ENCODE data around the gene TFPI2. TPM values are rescaled to one million over a fixed set of nuclear protein-coding genes. Genes with fewer than 3 reads are reported as not detected.

TFPI2 gene
- total RNA-seq, 1 experiment from 2014 or later: 53.1 TPM

DNA sequence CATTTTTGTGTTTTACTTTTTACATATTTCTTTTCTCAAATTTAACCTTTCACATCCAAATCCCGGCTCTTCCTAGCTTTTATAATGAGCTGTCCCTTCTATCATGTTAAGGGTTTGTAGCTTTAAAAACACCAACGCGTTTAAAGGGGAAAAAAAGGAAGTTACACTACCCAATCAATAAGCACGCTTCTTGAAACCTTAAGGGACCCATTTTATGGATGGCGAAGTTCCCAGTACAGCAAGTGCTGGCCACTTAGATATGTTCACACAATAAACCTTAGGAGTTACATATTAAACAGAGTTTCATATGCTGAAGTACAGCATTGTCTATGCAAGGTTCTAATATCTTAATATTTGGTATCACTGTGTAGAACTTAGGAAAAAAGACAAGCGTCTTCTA lies 32.7 kb upstream of the TFPI2 start:
- CTCF ChIA-PET: no interaction called here
- H2AFZ ChIP-seq (ENCODE audit: low read length): peak overlapping the region; percentile 25; the same call in 1 of the 2 replicates
- H3K9me3 ChIP-seq (ENCODE audit: low read length): no peaks in the 10 kb centered on the region
- peak overlapping the region; percentile 73; the same call in 1 of the 2 replicates for H3K9ac ChIP-seq (ENCODE audit: low read length)
- H3K4me1 ChIP-seq (ENCODE audit: insufficient read depth, low read length): no peaks in the 10 kb centered on the region
- H4K20me1 ChIP-seq (ENCODE audit: low read length): no peaks in the 10 kb centered on the region
- no peaks in the 10 kb centered on the region for H3K27me3 ChIP-seq (ENCODE audit: low read length)
- H3F3A ChIP-seq (ENCODE audit: low read length, unreplicated experiment): no peaks in the 10 kb centered on the region
- no TSS peak for BruUV-seq (replicated peaks)
- no peak for DNase-seq
- H3K4me3 ChIP-seq (ENCODE audit: low read length): peak overlapping the region; percentile 73
- H3K79me2 ChIP-seq (ENCODE audit: low read length): 0 out of 2 replicates have a peak, but pooled peaks cover 6% of the 10 kb centered on the region
- intact Hi-C loops (cut with micrococcal nuclease): loop anchor here (2.0 to 5.0 kb wide), 2 partner anchors 32 to 34 kb away; partner anchors contain the start of gene TFPI2
- TF ChIP-seq EZH2 (IDR thresholded peaks at IDR 0.05; ENCODE audit: low read length, unreplicated experiment) (no peak), EZH2phosphoT487 (IDR thresholded peaks at IDR 0.05; ENCODE audit: borderline replicate concordance, low read length) (no peak)
- TF ChIP-seq, protein P1, sequence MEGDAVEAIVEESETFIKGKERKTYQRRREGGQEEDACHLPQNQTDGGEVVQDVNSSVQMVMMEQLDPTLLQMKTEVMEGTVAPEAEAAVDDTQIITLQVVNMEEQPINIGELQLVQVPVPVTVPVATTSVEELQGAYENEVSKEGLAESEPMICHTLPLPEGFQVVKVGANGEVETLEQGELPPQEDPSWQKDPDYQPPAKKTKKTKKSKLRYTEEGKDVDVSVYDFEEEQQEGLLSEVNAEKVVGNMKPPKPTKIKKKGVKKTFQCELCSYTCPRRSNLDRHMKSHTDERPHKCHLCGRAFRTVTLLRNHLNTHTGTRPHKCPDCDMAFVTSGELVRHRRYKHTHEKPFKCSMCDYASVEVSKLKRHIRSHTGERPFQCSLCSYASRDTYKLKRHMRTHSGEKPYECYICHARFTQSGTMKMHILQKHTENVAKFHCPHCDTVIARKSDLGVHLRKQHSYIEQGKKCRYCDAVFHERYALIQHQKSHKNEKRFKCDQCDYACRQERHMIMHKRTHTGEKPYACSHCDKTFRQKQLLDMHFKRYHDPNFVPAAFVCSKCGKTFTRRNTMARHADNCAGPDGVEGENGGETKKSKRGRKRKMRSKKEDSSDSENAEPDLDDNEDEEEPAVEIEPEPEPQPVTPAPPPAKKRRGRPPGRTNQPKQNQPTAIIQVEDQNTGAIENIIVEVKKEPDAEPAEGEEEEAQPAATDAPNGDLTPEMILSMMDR (conservative IDR thresholded peaks at IDR 0.05; ENCODE audit: low read depth, low read length): no peak
- no peak overlapping the region for H3K27ac ChIP-seq (ENCODE audit: low read length)
- no peak for ATAC-seq
- POLR2A ChIA-PET (ENCODE audit: unreplicated experiment): no interaction called here
- H3K36me3 ChIP-seq (ENCODE audit: low read depth, low read length): no peaks in the 10 kb centered on the region
- no peaks in the 10 kb centered on the region for H3K9me2 ChIP-seq (replicated peaks; ENCODE audit: low read length)
- H3K4me2 ChIP-seq (ENCODE audit: low read length): peak overlapping the region; percentile 83

DNA sequence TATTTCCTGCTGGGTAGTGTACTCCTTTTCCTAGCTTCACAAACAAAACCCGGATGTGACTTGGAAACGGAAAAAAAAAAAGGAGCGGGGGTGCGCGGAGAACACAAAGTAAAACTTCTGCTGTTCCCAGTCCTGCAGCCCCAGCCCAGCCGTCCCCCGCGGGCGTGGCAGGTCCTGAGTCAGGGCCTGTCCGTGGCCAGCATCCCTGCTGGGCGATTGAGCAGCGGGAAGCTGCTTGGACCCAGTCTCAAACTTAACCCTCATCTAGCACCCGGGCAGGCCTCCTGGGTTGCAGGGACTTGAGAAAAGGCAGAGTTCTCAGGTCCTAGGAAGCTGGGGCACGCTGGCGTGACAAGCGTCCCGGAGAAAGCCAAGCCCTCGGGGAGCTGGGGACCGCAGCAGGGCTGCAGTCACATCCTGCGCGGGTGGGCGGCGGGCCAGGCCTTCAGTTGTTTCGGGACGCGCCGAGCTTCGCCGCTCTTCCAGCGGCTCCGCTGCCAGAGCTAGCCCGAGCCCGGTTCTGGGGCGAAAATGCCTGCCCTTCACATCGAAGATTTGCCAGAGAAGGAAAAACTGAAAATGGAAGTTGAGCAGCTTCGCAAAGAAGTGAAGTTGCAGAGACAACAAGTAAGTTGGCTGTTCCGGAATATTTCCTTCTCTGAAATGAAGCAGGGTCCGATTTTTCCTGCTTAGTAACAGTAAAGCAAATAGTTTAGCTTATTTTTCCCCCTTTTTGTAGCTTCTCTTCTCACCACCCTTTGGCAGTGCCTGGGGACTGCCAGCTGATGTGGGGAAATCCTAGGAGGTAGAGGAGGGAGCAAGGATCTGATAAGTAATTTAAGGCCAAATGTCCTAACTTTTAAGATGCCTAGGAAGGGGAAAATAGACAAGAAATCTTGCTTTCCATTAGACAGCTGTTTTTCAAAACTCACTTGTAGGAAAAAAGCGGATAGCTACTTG lies 31.3 kb upstream of the TFPI2 start, which contains the start of gene GNG11:
GNG11 (plus strand) TSS at position 129 of the 960 bp plus-strand sequence; CDS start at position 532, 403 bp downstream.
- Histone ChIP-seq H3K27me3 (ENCODE audit: low read length) (no peaks in the 10 kb centered on the region), H3K9me2 (replicated peaks; ENCODE audit: low read length) (no peaks in the 10 kb centered on the region), H3K27ac (ENCODE audit: low read length) (peak within 1 kb of the TSS; percentile 68), H2AFZ (ENCODE audit: low read length) (peak within 1 kb of the TSS; percentile 88), H4K20me1 (ENCODE audit: low read length) (no peaks in the 10 kb centered on the region), H3K4me3 (ENCODE audit: low read length) (peak within 1 kb of the TSS; percentile 73), H3F3A (ENCODE audit: low read length, unreplicated experiment) (no peaks in the 10 kb centered on the region), H3K9ac (ENCODE audit: low read length) (peak within 1 kb of the TSS; percentile 73), H3K36me3 (ENCODE audit: low read depth, low read length) (no peaks in the 10 kb centered on the region), H3K79me2 (ENCODE audit: low read length) (0 out of 2 replicates have a peak, but pooled peaks cover 6% of the 10 kb centered on the region), H3K9me3 (ENCODE audit: low read length) (no peaks in the 10 kb centered on the region), H3K4me1 (ENCODE audit: insufficient read depth, low read length) (no peaks in the 10 kb centered on the region), H3K4me2 (ENCODE audit: low read length) (peak within 1 kb of the TSS; percentile 83)
- BruUV-seq (replicated peaks): TSS peak; percentile 62
- ChIA-PET POLR2A (ENCODE audit: unreplicated experiment) (interaction anchor here (1.0 kb wide), 1 partner anchor 260 kb away, joined by 12 read pairs; no protein-coding TSS in a partner anchor), CTCF (interaction anchor here (0.6 to 1.2 kb wide), 4 partner anchors 19 to 474 kb away, joined by 3 to 5 read pairs (median 4); no protein-coding TSS in a partner anchor)
- DNase-seq: peak; percentile 65
- peak; percentile 87 for ATAC-seq
- no peak for TF ChIP-seq EZH2 (IDR thresholded peaks at IDR 0.05; ENCODE audit: low read length, unreplicated experiment)
- TF ChIP-seq, protein P1 (conservative IDR thresholded peaks at IDR 0.05; ENCODE audit: low read depth, low read length): no peak
- TF ChIP-seq EZH2phosphoT487 (IDR thresholded peaks at IDR 0.05; ENCODE audit: borderline replicate concordance, low read length): no peak
- intact Hi-C loops (cut with micrococcal nuclease): loop anchor here (2.0 to 5.0 kb wide), 2 partner anchors 31 to 35 kb away; partner anchors contain the start of gene TFPI2

All from PC-3 (cell line).